Stimulated activated CD4-positive, alpha-beta T cell treated with anti-CD3 and anti-CD28 coated beads, Interleukin-4, amount 100 ng/mL, for 48 hours (primary cell): ENCODE data around the gene FBXO31.
A peak's percentile ranks its signal among the peaks of the same experiment; 100 is the strongest.

Source experiments
- DNase-seq, 2 donors: peaks; one replicate each; pipeline ENCODE4 v3.0.0-alpha.2; 2020; ENCODE audit warnings: low read depth in 2 of 2

Gene FBXO31

DNA sequence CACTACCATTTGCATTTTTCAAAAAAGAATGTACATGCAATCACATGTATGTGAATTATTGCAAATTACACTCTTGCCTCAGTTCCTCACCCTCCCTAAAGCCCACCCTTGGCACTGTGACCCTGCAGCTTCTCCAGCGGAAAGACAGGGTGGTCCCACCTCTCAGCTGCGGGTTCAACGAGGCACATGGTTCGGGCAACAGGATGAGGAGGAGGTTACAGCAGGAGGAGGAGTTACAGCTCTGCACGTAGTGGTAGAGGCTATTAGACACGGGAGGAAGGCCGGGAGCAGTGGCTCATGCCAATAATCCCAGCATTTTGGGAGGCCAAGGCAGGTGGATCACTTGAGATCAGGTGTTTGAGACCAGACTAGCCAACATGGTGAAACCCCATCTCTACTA, 71.6 kb downstream of the FBXO31 start:
- no peak for DNase-seq

DNA sequence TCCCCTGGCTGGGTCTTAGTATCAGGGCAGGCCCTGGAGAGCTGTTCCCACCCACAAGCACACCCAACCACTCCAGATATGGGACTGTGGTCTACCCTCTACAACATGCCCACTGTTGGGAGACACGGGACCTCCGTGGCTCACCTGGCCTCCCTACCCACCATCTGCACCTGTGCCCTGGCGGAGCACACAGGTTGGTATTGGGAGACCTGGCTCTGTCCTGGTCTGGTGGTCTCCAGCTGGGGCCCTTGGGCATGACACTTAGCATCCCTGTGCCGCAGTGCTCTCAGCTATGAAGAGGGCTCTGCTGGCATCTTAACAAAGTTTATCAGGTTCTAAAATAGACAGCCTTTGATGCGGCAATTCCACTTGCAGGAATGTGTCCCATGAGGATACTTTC, 72.2 kb downstream of the FBXO31 start:
- no peak for DNase-seq

DNA sequence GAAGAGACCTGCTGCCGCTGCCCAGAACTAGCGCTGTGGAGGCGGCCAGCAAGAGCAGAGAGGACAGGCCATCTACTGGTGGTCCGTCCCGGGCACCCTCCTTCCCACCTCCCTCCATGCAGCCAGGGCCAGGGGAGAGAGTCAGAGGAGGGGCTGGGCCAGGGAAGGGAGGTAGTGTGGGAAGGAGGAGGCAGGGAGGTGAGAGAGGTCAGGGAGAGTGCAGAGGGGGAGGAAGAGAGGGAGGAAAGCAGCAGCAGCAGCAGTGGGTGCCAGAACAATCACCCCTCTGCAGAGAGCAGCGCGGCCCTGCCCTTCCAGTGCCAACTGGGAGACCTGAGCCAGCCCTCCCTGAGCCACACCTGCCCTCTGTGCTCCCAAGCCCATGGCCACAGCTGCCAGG, 73.0 kb downstream of the FBXO31 start:
- DNase-seq = no peak

DNA sequence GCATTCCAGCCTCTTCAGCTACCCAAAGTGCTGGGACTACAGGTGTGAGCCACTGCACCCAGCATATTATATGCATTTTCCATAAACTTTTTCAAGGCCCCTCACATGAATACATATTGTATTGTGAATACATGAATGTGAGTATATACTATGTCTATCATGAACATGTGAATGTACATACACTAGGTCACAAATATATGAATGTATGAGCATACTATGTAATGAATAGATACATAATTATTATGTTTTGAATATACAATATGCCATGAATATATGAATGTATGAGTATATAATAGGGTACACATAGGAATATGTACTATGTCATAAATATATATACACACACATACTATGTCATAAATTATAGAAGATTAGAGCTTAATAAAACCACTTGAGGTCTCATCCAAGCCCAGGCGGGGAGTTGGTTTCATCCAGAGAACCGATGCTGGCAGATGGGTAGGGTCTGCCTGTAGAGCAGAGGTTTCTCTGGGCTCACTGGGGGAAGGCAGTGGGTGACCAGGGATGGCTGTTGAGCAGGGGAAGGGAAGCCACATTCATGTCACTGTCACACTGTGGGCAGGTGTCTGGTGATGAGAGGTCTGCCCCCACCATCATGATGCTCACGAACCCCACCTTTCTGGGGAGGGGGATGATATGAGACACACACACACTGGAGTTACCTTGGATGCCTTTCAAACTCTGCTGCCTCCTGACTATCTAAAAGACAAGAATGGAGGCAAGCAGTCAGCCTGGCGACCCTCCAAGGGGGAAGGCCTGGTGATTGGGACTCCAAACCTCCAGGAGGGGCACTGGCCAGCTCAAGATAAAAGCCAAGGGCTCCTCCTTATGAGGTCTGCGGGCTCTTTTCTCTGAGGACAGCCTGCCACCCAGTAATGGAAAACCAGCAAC, 73.7 kb downstream of the FBXO31 start:
- no peak for DNase-seq

DNA sequence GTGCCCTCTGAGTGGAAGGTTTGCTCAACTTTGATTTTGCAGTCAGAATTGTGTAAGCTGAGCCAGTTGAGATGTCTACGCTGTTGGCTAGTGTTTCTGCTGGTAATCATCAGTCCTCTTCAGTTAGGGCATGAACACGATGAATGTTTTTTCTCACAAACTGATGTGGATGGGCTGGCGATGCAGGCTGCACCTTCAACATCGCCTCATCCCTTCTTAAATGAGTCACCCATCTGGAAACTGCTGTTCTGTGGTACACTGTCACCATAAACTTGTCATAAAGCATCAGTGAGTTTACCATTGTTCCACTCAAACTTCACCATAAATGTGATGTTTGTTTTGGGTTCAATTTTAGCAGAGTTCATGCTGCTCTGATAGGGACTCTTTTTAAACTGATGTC, 74.8 kb downstream of the FBXO31 start:
- no peak for DNase-seq

DNA sequence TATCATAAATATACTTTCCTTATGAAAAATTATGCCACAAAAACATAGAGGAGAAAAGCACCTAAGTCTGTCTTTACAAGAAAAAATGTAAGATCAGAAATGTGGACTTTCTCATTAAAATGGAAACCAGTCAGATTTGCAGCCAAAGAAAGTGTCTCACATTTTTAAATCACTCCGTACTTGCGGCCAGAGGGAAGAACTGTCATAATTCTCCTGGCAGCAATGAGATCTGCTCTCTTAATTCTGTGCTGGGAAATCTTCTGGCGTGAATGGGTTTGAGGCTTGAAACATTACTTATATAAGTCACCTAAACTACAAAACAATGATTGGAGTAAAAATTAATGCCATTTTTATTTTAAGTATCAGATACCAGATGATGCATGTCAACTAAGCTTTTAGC, 77.1 kb downstream of the FBXO31 start:
- DNase-seq = no peak

DNA sequence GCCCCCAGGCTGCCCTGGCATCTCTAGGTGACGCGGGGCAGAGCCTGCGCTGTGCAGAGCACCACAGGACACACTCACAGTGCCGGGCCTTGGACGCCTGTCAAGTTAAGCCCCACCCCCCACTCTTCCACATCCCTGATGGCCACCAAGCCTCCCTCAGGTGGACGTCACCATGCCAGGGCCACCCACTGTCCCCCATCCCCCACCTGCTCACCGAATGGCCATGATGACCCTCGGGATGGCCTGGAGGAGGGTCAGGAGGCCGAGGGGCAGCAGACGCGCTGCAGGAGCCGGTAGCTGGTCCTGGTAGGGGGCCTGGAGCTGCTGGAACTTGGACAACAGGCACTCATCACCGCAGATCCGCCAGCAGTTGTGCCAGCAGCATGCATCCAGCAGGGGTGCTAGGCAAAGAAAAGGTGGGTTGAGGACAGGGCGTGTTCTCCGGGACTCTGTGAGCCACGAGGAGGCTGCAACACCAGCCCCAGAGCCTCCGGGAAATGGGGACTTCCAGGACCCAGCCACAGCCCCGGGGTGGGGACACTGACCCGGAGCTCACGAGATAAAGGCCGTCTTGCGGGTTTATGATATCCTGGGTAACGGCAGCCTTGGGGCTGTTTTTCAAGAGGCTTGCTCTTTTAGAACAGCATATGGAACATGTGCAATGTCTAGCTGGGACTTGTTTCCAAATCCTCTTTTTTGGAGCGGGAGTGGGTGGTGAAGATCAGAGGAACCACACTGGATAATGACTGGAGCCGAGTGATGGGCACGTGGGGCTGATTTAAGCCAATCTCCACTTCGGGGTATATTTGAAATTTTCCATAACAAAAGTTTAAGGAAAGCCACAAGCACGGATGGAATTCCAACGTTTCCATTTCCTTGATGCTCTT, 77.8 kb downstream of the FBXO31 start:
- no peak for DNase-seq

DNA sequence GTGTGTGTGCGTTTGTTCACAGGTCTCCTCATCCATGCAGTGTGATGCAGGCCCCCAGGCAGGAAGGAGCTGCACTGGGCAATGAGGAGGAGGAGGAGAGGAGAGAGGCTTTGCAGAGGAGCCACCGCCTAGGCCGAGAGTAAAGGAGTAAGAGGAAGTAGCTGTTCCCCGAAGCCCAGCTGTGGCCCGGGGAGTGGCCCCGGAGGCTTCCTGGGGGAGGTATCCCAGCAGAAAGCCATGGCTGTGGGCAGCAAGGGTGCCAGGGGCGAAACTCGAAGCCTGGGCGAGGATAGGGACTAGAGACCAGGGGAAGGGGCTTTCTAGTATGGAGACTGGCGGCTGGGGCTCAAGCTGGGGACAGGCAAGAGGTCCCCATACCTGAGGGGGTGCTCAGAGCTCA, 78.6 kb downstream of the FBXO31 start:
- DNase-seq = no peak

DNA sequence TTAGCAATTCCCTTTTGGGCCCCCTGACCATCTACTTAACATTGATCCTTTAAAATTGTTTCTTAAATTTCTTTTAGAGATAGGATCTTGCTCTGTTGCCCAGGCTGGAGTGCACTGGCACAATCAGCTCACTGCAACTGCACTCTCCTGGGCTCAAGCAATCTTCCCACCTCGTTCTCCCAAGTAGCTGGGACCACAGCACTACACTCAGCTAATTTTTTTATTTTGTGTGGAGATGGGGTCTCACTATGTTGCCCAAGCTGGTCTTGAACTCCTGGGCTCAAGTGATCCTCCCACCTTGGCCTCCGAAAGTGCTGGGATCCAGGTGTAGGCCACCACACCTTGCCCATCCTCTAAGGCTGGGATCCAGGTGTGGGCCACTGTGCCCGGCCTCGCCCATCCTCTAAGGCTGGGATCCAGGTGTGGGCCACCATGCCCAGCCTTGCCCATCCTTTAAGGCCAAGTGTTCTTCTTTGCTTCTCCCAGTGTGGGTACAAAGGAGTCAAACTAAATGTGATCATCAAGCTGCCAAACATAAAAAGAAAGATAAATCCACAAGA, 79.5 kb downstream of the FBXO31 start:
- DNase-seq = no peak

DNA sequence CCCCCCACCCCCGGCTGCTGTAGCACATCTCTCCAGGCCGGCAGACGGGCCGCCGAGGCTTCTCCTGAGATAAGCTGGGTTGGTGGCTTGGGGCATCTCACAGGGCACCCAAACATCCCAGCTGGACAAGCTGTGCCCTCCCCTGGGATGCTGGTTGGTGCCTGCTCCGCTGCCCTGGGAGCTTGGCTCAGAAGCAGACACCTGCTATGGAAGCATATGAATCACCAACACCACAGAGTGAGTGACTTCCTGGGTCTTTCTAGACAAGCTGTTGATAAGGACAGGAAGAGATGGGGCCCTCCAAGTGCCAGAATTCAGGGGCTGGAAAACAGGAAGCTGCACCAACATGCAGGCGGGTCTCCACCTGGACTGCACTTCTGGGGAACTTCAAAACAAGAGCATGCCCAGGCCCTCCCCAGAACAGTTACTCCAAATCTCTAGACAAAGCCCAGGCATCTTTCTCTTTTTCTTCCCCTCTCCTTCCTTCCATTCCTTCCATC, 80.1 kb downstream of the FBXO31 start:
- no peak for DNase-seq

DNA sequence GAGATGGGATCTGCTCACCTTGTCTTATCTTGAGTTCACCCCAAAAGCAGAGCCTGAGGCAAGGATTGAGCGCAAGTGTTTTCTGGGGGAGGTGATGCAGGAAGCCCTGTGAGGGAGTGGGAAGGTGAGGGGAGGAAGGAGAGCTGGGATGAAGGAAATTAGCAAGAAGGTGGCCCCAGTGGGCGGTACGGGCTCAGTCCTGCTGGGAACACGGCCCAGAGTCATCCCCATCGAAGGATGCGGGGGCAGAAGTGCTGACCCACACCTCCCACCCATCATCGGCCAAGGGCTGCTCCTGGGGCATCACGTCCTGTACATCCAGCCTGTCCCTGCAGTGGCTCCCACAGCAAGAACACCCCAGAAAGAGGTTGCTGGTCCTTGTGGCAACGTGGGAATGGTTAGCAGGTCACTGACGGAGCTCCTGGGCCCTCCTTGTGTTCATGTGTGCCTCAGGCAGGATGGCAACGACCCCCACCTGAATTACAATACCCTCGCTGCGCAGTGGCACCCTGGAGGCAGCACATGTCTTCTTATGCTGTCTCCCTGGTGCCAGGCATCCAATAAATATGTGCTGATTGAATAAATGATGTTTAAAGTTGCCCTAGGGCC, 84.6 kb downstream of the FBXO31 start:
- no peak for DNase-seq

DNA sequence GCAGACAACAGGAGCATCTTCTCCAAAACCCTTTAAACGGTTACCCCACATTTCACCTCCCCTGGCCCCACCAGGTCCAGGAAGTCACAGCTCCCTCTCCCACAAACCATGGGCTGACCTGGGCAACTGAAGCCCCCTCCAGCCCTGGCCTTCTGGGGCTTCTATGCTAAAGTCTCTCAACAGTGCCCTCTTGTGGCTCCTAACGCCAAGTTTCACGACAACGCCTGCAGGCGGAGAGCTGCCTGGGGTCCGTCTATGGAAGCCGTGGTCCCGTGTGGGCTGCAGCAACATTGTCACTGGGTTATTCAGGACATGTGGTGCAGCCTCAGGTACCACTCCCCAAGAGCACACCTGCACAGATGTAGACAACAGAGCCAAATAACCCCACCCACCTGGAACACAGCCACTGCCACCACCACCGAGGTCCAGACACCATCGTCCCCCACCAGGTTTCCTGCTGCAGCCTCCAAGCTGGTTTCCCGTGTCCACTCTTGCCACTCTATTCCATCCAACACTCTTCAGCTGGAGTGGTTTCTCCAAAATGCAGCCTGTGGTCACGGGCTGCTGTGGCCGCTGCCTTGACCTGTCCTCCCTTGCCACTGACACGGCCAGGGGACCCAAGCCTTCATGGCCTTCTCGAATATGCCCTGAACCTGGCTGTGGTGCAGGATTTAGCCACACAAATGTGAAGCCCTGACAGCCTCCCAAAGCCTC, 85.5 kb downstream of the FBXO31 start:
- peak; percentile 11 to 24 for DNase-seq

DNA sequence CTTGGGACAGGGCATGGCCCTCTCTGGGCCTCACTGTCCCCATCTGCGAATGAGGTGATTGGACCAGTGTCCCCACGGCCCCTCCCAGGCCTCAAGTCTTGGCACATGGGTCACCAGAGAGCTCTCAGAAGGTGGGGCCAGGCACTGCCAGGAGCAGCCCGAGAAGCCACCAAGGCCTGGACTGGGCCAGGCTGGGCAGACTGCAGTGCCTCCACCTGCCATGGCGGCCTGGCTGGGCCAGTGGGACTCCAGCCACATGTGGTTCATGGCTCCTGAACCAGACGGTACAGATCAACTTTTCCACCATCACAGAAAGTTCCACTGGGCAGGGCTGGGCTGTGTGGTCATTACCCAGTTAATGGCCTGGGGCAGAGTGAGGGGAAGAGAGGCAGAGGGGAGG, 86.2 kb downstream of the FBXO31 start:
- no peak for DNase-seq

DNA sequence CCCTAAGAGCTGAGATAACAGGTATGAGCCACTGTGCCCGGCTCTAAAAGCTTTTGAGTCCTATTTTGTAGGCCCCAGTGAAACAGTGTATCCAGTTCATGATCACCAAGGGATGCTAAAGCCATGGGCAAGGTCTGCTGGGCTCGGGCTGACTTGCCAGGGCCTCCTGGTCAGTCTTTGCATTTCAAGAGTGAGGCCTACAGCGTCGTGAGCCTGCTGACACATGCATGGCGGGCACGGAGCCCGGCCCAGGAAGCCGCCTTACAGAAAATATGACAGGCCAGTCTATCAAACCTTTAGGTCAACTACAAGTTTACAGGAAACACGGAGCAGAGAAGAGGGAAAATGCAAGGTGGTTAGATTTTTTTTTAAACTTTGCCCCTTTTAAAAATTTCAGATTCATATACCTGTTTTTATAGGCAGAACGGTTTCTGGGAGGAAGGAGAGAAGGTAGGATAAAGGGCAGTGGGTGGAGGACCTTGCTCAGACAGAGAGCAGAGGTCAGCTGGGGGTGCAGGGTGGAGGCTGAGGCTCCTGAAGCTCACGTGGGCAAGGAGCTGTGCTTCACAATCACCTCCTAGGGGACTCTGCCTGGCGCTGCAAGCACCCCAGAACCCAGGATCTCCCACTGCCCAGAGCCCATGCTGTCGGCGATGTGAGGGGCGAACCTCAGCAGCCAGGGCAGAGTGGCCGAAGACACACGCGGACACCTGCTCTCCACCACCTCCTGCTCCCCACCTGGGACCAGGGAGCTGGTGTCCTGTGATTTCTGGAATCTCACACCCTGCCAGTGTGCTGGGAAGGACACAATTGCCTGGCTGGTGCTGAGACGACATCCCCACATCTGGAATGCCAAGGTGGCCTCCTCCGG, 87.7 kb downstream of the FBXO31 start:
- DNase-seq = no peak

DNA sequence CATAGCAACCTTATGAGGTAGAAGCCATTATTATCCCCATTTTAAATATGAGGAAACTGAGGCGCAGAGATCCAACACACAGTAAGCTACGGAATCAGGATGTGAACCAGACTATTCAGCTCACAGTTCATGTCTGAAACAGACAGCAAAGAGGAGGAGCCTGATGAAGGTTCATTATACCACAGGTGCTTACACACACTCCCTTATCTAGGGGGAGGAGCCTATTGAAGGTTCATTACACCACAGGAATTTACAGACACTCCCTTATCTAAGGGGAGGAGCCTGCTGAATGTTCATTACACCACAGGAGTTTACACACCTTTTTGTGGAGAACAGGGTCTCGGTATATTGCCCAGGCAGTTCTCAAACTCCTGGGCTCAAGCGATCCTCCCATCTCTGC, 88.3 kb downstream of the FBXO31 start:
- DNase-seq = no peak

DNA sequence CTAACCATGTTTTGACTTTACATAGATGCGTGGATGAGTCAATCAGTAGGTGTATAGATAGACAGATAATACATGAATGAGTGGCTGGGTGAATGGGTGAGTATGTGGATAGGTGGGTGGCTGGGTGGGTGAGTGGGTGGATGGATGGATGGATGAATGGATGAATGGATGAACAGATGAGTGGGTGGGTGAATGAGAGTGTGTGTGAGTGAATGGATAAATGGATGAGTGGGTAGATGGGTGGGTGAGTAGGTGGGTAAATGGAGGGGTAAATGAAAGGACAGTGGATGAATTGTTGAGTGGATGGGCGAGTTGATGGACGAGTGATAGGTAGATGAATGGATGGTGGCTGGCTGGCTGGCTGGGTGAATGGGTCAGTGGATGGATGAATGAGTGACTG, 89.6 kb downstream of the FBXO31 start:
- no peak for DNase-seq

DNA sequence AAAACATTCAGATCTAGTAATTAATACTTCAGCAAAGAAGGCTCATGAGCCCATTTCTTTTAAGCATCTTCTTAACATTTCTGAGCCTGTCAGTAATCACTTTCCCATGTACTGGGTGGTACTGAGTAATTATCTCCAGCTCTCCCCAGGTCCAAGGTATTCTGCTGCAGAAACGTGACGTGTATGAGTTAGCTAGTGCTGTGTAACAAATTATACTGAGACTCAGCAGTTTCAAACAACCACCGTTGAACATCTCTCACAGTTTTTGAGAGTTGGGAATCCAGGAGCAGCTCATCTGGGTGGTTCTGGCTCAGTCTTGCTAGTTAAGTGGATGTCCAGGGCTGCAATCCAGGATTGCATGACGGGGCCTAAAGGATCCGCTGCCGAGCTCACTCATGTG, 91.6 kb downstream of the FBXO31 start:
- no peak for DNase-seq

DNA sequence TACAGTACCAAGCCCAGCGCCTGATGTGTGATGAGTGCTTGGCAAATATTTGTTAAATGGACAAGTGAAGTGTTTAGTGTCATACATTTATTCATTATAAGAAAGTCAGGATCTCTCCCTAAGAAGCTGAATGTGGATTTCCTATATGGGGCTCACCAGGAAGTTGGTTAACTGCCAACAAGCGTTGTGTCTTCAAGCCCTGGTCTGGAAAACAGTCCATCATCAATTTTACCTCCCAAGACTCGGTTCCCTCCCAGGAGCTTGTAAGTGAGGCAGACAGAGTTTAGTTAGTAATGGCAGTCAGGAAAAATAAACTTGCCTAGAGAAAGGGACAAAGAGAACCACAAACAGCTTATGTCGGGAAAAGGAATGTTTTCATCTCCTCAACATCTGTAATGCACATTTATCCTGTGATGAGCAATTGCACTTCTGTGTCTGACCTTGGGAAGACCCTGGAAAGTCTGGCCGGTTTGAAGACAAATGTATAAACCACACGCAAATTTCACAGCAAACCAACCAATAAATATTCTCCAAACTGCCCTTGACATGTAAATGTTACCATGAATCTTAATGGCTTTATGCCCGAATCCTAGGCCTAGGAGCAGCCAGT, 94.7 kb downstream of the FBXO31 start:
- DNase-seq = no peak

DNA sequence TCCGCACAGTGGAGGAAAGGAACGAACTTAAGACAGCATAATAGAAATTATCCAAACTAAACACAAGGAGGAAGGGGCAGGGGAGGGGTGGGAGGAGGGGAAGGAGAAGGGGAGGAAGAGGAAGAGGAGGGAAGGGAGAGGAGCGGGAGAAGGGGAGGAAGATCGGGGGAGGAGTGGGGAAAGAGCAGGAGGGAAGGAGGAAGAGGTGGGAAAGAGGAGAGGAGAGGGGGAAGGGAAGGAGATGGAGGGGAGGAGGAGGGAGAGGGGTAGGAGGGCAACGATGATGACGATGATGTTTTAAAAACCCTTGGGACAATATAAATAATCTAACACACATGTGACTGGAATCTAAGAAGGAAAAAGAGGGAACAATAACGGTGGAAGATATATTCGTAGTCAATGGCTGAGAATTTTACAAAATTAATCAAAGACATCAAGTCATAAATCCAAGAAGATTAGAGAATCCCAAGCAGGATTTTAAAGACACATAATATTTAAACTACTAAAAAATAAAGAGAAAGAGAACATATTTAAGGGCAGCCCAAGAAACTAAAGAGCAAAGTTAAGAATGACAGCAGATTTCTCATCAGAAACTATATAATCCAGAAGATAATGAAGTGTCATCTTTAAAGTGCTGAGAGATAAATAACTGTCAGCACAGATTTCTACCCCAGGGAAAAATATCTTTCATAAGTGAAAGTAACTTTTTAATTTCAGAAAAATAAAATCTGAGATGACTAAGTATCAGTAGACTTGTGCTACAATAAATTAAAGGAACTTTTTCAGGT, 96.5 kb downstream of the FBXO31 start:
- no peak for DNase-seq
